ENCODE results near the gene AFDN. TPM values are rescaled to one million over a fixed set of nuclear protein-coding genes. Genes with fewer than 3 reads are reported as not detected.
A peak's percentile ranks its signal among the peaks of the same experiment; 100 is the strongest.

The AFDN gene
- total RNA-seq, 6 donors from 2014 or later: 149 to 517 (median 265) TPM

- DNase-seq (no peak), ATAC-seq (ENCODE audit: low FRiP score in 2 of 2) (no peak)
- no peak for TF ChIP-seq POLR2A (IDR thresholded peaks at IDR 0.05)
- TF ChIP-seq EP300 (IDR thresholded peaks at IDR 0.05): no peak
- TF ChIP-seq POLR2AphosphoS5 (IDR thresholded peaks at IDR 0.05): no peak
- no peak for TF ChIP-seq CTCF (IDR thresholded peaks at IDR 0.05)
- WGBS, 2 donors: 62 to 65% methylated on average over 19 of the region's 19 CpGs
- H3K4me3 ChIP-seq: no peak overlapping the region
- H3K9me3 ChIP-seq: no peaks in the 10 kb centered on the region
- H3K36me3 ChIP-seq: no peaks in the 10 kb centered on the region
- peak overlapping the region in 1 of 4 donors; percentile 50 for H3K27ac ChIP-seq
- peaks cover 4 to 29% (median 19%) of the 10 kb centered on the region in 4 donors for H3K4me1 ChIP-seq
- peaks cover 0 to 9% (median 4%) of the 10 kb centered on the region in 4 donors for H3K27me3 ChIP-seq
These were observed 1.9 kb upstream of the AFDN start for GRCh38 chr6:167824591-167825331.

GRCh38 chr6:167825332-167826229 lies 1.1 kb upstream of the AFDN start:
- Histone ChIP-seq H3K27ac (peak overlapping the region; percentile 46 to 88 (median 64)), H3K4me1 (peaks cover 8 to 36% (median 21%) of the 10 kb centered on the region in 4 donors), H3K36me3 (no peaks in the 10 kb centered on the region), H3K27me3 (peaks cover 0 to 9% (median 4%) of the 10 kb centered on the region in 4 donors), H3K9me3 (no peaks in the 10 kb centered on the region), H3K4me3 (peak overlapping the region; percentile 67 to 81 (median 78))
- ATAC-seq (ENCODE audit: low FRiP score in 2 of 2): peak; percentile 64 to 91
- 11 to 15% methylated on average over 57 to 68 of the region's 70 CpGs for WGBS, 2 donors
- no peak for TF ChIP-seq CTCF (IDR thresholded peaks at IDR 0.05)
- TF ChIP-seq POLR2A (IDR thresholded peaks at IDR 0.05): peak in 1 of 4 donors; percentile 23
- DNase-seq: peak; percentile 78 to 90

- Histone ChIP-seq H3K9me3 (no peaks in the 10 kb centered on the region), H3K36me3 (no peaks in the 10 kb centered on the region), H3K4me1 (peaks cover 16 to 41% (median 27%) of the 10 kb centered on the region in 4 donors), H3K27me3 (peaks cover 0 to 9% (median 4%) of the 10 kb centered on the region in 4 donors), H3K27ac (peak overlapping the region; percentile 46 to 88 (median 64)), H3K4me3 (peak overlapping the region; percentile 67 to 81 (median 78))
- no peak for TF ChIP-seq POLR2A (IDR thresholded peaks at IDR 0.05)
- peak in 1 of 2 donors; percentile 33 for TF ChIP-seq POLR2AphosphoS5 (IDR thresholded peaks at IDR 0.05)
- no peak for TF ChIP-seq EP300 (IDR thresholded peaks at IDR 0.05)
- TF ChIP-seq CTCF (IDR thresholded peaks at IDR 0.05): peak; percentile 29 to 89 (median 78)
- ATAC-seq (ENCODE audit: low FRiP score in 2 of 2): peak; percentile 92 to 95
- DNase-seq: peak; percentile 64 to 96
- WGBS, 2 donors: 0 to 1% methylated on average over 29 to 41 of the region's 90 CpGs
These were observed 348 bp upstream of the AFDN start for GRCh38 chr6:167826230-167826895.

GRCh38 chr6:167827583-167828324 lies 1.0 kb downstream of the AFDN start:
- Histone ChIP-seq H3K36me3 (no peaks in the 10 kb centered on the region), H3K9me3 (no peaks in the 10 kb centered on the region), H3K27me3 (peaks cover 0 to 9% (median 4%) of the 10 kb centered on the region in 4 donors), H3K4me3 (peak overlapping the region; percentile 40 to 81 (median 78)), H3K27ac (peak overlapping the region; percentile 78 to 92 (median 85)), H3K4me1 (peaks cover 28 to 55% (median 39%) of the 10 kb centered on the region in 4 donors)
- ATAC-seq (ENCODE audit: low FRiP score in 2 of 2) (peak; percentile 20 to 48), DNase-seq (peak; percentile 37 to 89)
- TF ChIP-seq CTCF (IDR thresholded peaks at IDR 0.05): peak in 1 of 6 experiments; percentile 14
- TF ChIP-seq POLR2AphosphoS5 (IDR thresholded peaks at IDR 0.05): peak in 1 of 2 donors; percentile 62
- peak in 1 of 4 donors; percentile 15 for TF ChIP-seq EP300 (IDR thresholded peaks at IDR 0.05)
- peak in 2 of 4 donors; percentile 26 to 42 for TF ChIP-seq POLR2A (IDR thresholded peaks at IDR 0.05)
- WGBS, 2 donors: 3 to 4% methylated on average over 25 to 29 of the region's 51 CpGs

Measured in upper lobe of left lung (tissue), 6 donors.